ENCODE data around the gene DOCK4.

GRCh38 chr7:111866787-111867186 lies 339.4 kb downstream of the DOCK4 start:
- TF ChIP-seq CTCF (IDR thresholded peaks at IDR 0.05) (no peak), ELF4 (CRISPR knock-in tag; IDR thresholded peaks at IDR 0.05; ENCODE audit: low read depth) (no peak)
